WERI-Rb-1 (cell line): Measurements from ENCODE around the gene ADGRF4.

Source experiments
- DNase-seq: peaks from one replicate; pipeline ENCODE4 v3.0.0-alpha.2; 2020
- H3K27ac ChIP-seq: fragments of 250-450 bp; sonication (Bioruptor Pico); 2 replicates; pipeline ENCODE4 v1.5.1; 2020; ENCODE audit warnings: mild to moderate bottlenecking, moderate library complexity
- H3K27me3 ChIP-seq: fragments of 250-450 bp; sonication (Bioruptor Pico); 2 replicates; pipeline ENCODE4 v1.5.1; 2021; ENCODE audit warnings: mild to moderate bottlenecking, low read depth, moderate library complexity; ENCODE audit not compliant: insufficient read depth, severe bottlenecking
- H3K36me3 ChIP-seq: fragments of 250-450 bp; sonication (Bioruptor Pico); 2 replicates; pipeline ENCODE4 v1.5.1; 2020; ENCODE audit warnings: mild to moderate bottlenecking, moderate library complexity
- H3K4me3 ChIP-seq: 2 replicates; pipeline ENCODE4 v1.5.1; 2011; ENCODE audit warnings: low read depth, mild to moderate bottlenecking, control low read depth, low read length
- H3K9me3 ChIP-seq: fragments of 250-450 bp; sonication (Bioruptor Pico); 2 replicates; pipeline ENCODE4 v1.5.1; 2021; ENCODE audit warnings: mild to moderate bottlenecking, moderate library complexity; ENCODE audit not compliant: severe bottlenecking
- CTCF ChIP-seq: IDR thresholded peaks from 2 replicates; pipeline ENCODE4 v1.5.1; 2011; ENCODE audit warnings: low read depth, mild to moderate bottlenecking, control low read depth, inconsistent platforms, low read length

The ADGRF4 gene

GRCh38 chr6:47655719-47656595 is 42.4 kb upstream of the ADGRF4 start:
- no peaks in the 10 kb centered on the region for H3K9me3 ChIP-seq
- H3K27me3 ChIP-seq: no peaks in the 10 kb centered on the region
- H3K27ac ChIP-seq: no peak overlapping the region
- H3K4me3 ChIP-seq: no peak overlapping the region
- no peak for TF ChIP-seq CTCF
- no peaks in the 10 kb centered on the region for H3K36me3 ChIP-seq
- peak; percentile 43 for DNase-seq

GRCh38 chr6:47661960-47662359 is 36.4 kb upstream of the ADGRF4 start:
- H3K27me3 ChIP-seq: no peaks in the 10 kb centered on the region
- no peak for TF ChIP-seq CTCF

GRCh38 chr6:47663462-47664216 is 34.7 kb upstream of the ADGRF4 start:
- no peak for DNase-seq
- H3K4me3 ChIP-seq: no peak overlapping the region
- TF ChIP-seq CTCF: no peak
- H3K9me3 ChIP-seq: no peaks in the 10 kb centered on the region
- no peaks in the 10 kb centered on the region for H3K27me3 ChIP-seq
- no peak overlapping the region for H3K27ac ChIP-seq
- no peaks in the 10 kb centered on the region for H3K36me3 ChIP-seq

More at GRCh38 chr6:47661960-47662359, 36.4 kb upstream of the ADGRF4 start:
- no peaks in the 10 kb centered on the region for H3K9me3 ChIP-seq
- no peaks in the 10 kb centered on the region for H3K36me3 ChIP-seq
- H3K27ac ChIP-seq: no peak overlapping the region
- H3K4me3 ChIP-seq: no peak overlapping the region
- no peak for DNase-seq

- Histone ChIP-seq H3K9me3 (no peaks in the 10 kb centered on the region), H3K4me3 (no peak overlapping the region), H3K27ac (no peak overlapping the region), H3K36me3 (no peaks in the 10 kb centered on the region), H3K27me3 (no peaks in the 10 kb centered on the region)
- DNase-seq: no peak
- TF ChIP-seq CTCF: no peak
Observed at GRCh38 chr6:47665112-47665511, 33.3 kb upstream of the ADGRF4 start.

GRCh38 chr6:47669684-47670513 is 28.5 kb upstream of the ADGRF4 start:
- Histone ChIP-seq H3K9me3 (no peaks in the 10 kb centered on the region), H3K36me3 (no peaks in the 10 kb centered on the region), H3K4me3 (peak overlapping the region; percentile 21), H3K27me3 (no peaks in the 10 kb centered on the region), H3K27ac (peak overlapping the region; percentile 71)
- DNase-seq: peak; percentile 72
- no peak for TF ChIP-seq CTCF
